Renal pelvis (tissue), 4 donors: ENCODE results near the gene RAB15. TPM values are rescaled to one million over a fixed set of nuclear protein-coding genes. Genes with fewer than 3 reads are reported as not detected.
"Not testable (repeated sequence)": the region's sequence is repeated elsewhere in the genome, so short reads cannot be mapped to it uniquely, and the experiment has no call there.

ENCODE experiments used
- DNase-seq: peaks from one replicate; pipeline ENCODE4 v3.0.0-alpha.2; 2013
- polyA plus RNA-seq, 3 donors: library from polyadenylated mRNA; unstranded; fragments of 120-200 nt; gene quantifications; one replicate each; pipeline ENCODE4 v1.2.1, GENCODE V29; 2013; ENCODE audit not compliant: insufficient read length in 3 of 3

The RAB15 gene
- polyA plus RNA-seq, 3 donors, result 23.9 to 25.3 (median 24.3) TPM

DNA sequence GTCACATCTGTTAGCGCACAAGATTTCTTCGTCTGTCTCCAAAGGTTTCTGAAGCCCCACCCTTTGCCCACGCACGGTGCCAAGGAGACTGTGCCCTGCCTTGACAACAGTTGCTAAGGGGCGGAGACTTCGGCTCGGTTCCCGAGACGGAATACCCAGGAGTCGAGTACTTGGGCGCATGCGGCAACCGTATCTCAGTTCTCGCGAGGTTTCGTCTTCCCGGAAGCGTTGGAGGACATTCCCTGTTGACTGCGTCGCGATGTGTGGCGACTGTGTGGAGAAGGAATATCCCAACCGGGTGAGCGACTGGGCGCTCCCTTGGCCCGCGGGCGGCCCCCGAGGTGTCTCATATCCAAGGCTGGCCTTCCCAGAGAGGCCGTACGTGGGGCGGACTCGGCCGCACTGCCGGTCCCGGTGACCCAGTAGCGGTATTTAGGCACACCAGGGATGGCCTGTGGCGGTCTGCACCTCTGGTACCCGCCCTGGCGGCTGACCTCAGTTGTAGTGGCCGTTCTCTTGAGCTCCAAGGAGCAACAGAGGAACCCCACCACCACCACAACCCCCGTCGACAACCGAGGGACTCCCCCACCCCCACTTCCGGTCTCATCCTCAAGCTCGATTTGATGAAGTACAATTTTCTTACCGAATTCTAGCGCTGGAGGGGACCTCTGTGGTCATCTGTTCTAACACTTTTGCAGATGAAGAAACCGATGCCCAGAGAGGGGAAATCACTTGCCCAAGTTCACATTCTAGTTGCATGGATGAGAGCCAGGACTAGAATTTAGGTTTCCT lies 57.7 kb downstream of the RAB15 start, which contains the start of gene CHURC1:
Gene CHURC1 (plus strand): TSS at position 219 of the 792 bp plus-strand sequence. CDS start 41 bp downstream, at position 260.
- DNase-seq, result peak; percentile 99

DNA sequence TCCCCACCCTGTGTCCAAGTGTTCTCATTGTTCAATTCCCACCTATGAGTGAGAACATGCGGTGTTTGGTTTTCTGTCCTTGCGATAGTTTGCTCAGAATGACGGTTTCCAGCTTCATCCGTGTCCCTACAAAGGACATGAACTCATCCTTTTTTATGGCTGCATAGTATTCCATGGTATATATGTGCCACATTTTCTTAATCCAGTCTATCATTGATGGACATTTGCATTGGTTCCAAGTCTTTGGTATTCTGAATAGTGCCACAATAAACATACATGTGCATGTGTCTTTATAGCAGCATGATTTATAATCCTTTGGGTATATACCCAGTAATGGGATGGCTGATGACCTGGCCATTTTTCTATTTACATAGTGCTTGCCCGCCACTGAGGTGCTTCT lies 58.7 kb downstream of the RAB15 start:
- DNase-seq, result not testable (repeated sequence)

DNA sequence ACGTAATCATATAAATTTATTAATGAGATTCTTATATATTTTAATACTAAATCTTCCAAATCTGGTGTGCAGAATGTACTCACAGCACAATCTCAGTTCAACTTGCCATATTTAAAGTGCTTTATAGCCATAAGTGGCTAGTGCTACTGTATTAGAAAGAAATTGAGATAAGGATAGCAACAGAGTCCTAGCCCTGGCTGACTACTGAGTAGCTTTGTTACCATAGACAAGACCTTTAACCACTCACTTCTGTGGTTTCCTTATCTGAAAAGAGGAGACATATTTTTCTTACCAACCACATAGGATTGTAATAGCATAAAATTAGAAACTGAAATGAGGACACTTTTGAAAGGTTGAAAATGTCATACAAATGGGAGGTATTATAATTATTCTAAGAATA lies 59.9 kb downstream of the RAB15 start:
- DNase-seq, result no peak

DNA sequence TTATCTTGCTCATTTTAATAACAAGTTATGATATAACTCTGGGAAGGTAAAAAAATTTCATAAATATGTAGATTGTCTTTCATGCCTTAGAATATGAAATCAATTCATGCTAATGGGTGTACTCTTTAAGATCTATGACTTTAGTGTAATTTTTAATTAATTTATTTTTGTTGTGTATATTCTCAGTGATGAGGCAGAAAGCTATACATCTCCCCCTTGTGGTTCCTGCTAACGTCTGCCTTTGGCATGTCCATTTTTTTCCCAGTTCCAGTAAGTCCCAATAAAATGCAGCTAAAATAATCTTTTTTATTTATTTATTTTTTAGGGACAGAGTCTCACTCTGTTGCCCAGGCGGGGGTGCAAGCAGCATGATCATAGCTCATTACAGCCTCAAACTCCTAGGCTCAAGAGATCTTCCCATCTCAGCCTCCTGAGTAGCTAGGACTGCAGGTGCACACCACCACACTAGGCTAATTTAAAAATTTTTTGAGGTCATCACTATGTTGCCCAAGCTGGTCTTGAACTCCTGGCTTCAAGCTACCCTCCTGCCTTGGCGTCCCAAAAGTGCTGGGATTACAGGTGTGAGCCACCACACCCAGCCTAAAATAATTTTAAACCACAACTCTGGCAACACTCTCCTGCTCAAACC lies 61.2 kb downstream of the RAB15 start:
- DNase-seq, result no peak

DNA sequence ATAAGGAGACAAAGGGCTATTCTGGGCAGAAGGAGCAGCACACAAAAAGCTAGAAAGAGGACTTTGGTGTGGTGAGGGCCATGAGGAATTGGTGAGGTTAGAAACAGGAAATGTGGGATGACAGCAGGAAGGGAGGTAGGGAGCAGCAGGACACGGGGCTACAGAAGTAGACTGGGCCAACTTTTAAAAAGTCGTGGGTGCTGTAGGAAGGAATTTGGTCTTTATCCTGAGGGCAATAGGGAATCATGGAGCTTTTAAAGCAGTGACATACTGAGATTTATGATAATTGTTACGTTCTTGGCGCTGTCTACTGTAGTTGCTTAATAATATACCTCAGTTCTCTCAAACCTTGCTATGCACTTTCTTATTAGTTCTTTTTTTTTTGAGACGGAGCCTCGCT lies 66.1 kb downstream of the RAB15 start:
- DNase-seq, result no peak

DNA sequence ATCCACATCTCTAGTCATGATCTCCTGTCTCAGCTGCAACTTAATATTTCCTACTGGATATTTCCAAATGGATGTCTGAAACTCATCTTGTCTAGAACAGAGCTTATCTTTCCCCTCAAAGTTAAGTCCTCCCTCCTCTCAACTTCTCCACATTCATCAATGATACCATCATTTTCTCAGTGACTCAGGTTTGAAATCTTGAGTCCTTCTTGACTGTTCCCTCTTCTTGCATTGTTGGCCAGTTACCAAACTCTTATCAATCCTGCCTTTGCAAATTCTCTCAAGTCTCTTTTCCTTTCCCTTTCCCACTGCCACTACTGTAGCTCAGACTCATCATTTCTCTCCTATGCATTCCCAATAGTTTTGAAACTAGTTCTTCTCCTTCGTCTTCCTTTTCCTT lies 72.2 kb downstream of the RAB15 start:
- no peak for DNase-seq

Other genes with a start within 250 kb of the RAB15 start
- 10 to 100 TPM; 15.5 to 18.8 (median 16.2) TPM for gene SPTB, start 92.4 kb downstream of the RAB15 start, polyA plus RNA-seq
- 10 to 100 TPM; 50.4 to 51.6 (median 51.0) TPM for gene CHURC1, start 57.9 kb downstream of the RAB15 start, polyA plus RNA-seq
- 1 to 10 TPM; 1.1 to 2.2 (median 1.1) TPM for gene GPX2, start 29.6 kb downstream of the RAB15 start, polyA plus RNA-seq
- 10 to 100 TPM; 31.2 to 37.7 (median 36.7) TPM for gene FNTB, start 14.6 kb upstream of the RAB15 start, polyA plus RNA-seq
- 10 to 100 TPM; 53.6 to 61.6 (median 58.5) TPM for gene MAX, start 130.2 kb upstream of the RAB15 start, polyA plus RNA-seq